ENCODE measurements around the gene SEMA6B. TPM values are rescaled to one million over a fixed set of nuclear protein-coding genes. Genes with fewer than 3 reads are reported as not detected.
"Not testable (repeated sequence)": the region's sequence is repeated elsewhere in the genome, so short reads cannot be mapped to it uniquely, and the experiment has no call there.

SEMA6B gene, protein sequence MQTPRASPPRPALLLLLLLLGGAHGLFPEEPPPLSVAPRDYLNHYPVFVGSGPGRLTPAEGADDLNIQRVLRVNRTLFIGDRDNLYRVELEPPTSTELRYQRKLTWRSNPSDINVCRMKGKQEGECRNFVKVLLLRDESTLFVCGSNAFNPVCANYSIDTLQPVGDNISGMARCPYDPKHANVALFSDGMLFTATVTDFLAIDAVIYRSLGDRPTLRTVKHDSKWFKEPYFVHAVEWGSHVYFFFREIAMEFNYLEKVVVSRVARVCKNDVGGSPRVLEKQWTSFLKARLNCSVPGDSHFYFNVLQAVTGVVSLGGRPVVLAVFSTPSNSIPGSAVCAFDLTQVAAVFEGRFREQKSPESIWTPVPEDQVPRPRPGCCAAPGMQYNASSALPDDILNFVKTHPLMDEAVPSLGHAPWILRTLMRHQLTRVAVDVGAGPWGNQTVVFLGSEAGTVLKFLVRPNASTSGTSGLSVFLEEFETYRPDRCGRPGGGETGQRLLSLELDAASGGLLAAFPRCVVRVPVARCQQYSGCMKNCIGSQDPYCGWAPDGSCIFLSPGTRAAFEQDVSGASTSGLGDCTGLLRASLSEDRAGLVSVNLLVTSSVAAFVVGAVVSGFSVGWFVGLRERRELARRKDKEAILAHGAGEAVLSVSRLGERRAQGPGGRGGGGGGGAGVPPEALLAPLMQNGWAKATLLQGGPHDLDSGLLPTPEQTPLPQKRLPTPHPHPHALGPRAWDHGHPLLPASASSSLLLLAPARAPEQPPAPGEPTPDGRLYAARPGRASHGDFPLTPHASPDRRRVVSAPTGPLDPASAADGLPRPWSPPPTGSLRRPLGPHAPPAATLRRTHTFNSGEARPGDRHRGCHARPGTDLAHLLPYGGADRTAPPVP
- 7.5 and 8.4 TPM in 2 replicates for total RNA-seq (2014; rRNA removed; shearing (Covaris generic))

DNA sequence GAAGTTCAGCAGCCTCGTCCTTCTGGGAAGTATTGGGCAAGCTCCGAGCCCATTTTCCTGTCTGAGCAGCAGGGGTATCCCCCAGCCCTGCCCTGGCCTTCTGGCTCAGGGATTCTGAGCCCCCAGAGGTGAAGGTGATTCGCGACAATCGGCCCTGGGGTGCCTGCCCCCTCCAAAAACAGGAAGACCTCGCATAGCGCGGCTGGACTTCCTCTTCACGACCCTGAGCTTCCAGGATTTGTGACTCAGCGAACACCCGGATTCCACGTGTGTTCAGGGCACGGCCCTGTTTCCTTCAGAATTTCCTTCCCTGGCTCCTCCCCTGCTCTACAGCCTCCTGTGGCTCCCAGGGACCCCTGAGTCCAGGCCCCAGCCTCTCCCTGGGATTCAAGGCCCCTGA, at the start of gene SEMA6B:
SEMA6B (minus strand) TSS at position 116 of the 400 bp plus-strand sequence. CDS start 1,227 bp downstream, outside the sequence.
- no peak for DNase-seq (ENCODE audit: low spot score)

- DNase-seq (ENCODE audit: low spot score) = no peak
These were observed 47.6 kb upstream of the SEMA6B start for GRCh38 chr19:4606921-4607678.

DNA sequence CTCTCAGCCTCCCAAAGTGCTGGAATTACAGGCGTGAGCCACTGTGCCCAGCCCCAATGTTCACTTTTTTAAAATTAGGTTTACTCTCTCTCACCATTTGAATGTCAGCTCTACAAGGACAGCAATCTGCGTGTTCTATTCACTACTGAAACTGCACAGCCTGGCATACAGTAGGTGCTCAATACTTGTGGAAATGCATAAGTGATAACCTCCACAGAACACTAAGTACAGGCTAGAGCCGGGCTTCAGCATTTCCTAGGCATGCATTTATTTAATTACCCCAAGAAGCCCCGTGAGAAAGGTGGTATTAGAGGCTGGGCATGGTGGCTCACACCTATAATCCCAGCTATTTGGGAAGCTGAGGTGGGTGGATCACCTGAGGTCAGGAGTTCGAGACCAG, 46.7 kb upstream of the SEMA6B start:
- DNase-seq (ENCODE audit: low spot score) = no peak

DNA sequence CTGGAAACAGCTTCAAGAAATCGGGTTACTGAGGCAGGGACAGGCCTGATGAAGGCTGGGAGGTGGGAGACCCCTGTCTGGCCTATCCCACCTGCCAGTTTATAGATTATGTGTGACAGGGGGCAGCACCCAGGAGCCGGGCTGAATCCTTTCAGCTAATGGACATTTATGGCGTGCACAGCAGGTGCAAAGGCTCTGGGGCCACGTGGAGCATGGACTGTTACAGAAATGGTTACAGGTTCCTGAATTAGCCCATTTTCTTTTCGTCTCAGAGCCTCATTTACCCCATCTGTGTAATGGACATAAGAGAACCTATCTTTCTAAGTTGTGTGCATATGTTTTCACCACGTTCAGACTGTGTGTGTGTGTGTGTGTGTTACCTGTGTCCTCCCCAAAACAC, 45.4 kb upstream of the SEMA6B start:
- no peak for DNase-seq (ENCODE audit: low spot score)

GRCh38 chr19:4602915-4603314, 43.4 kb upstream of the SEMA6B start:
- no peak for DNase-seq (ENCODE audit: low spot score)

- DNase-seq (ENCODE audit: low spot score) = no peak
These were observed 42.8 kb upstream of the SEMA6B start for GRCh38 chr19:4602173-4602788.

- no peak for DNase-seq (ENCODE audit: low spot score)
These were observed 41.4 kb upstream of the SEMA6B start for GRCh38 chr19:4600893-4601292.

DNA sequence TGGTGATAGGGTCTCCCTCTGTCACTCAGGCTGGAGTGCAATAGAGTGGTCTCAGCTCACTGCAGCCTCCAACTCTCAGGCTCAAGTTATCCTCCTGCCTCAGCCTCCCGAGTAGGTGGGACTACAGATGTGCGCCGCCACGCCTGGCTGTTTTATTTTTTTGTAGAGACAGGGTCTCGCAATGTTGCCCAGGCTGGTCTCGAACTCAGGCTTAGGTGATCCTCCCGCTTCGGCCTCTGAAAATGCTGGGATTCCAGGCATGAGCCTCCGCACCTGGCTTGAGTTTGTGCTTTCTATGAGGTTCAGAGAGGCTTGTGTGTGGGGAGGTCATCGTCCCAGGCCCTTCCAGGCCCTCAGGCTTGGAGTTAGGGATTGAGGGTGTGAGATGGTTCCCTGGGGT, 40.6 kb upstream of the SEMA6B start:
- no peak for DNase-seq (ENCODE audit: low spot score)

- DNase-seq (ENCODE audit: low spot score) = no peak
These were observed 39.2 kb upstream of the SEMA6B start for GRCh38 chr19:4598712-4599111.

DNA sequence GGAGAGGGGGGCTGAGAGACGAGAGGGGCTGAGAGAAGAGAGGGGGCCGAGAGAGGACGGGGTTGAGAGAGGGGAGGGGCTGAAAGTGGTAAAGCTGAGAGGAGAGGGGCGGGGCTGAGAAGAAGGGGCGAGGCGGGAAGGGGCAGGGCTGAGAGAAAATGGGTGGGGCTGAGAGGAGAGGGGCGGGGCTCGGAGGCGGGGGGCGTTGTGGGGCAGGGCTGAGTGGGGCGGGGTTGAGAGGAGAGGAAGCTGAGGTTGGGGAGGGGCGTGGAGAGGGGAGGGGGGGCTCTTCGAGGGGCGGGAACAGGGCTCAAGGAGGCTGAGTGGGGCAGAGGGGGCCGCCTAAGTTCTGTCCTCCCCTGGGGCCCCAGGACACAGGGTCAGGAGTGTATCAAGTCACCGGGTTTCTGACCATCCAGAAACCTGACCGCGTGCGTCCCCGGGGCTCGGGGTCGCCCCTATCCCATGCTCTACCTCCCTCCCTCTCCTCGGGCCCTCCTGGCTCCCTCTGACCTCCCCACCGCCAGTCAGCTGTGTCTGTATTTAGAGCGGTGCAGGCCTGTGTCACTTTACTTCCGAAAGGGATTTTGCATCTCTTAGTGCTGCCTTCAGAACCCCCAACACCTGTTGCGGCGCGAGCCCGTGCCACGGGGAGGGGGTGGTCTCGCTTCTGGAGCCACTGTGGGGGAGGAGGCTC, 38.6 kb upstream of the SEMA6B start:
- no peak for DNase-seq (ENCODE audit: low spot score)

GRCh38 chr19:4597278-4597974, 37.9 kb upstream of the SEMA6B start:
- DNase-seq (ENCODE audit: low spot score) = no peak

GRCh38 chr19:4596033-4596904, 36.8 kb upstream of the SEMA6B start:
- DNase-seq (ENCODE audit: low spot score) = no peak

GRCh38 chr19:4595158-4595557, 35.7 kb upstream of the SEMA6B start:
- DNase-seq (ENCODE audit: low spot score) = not testable (repeated sequence)

- no peak for DNase-seq (ENCODE audit: low spot score)
These were observed 34.7 kb upstream of the SEMA6B start for GRCh38 chr19:4594201-4594600.

DNA sequence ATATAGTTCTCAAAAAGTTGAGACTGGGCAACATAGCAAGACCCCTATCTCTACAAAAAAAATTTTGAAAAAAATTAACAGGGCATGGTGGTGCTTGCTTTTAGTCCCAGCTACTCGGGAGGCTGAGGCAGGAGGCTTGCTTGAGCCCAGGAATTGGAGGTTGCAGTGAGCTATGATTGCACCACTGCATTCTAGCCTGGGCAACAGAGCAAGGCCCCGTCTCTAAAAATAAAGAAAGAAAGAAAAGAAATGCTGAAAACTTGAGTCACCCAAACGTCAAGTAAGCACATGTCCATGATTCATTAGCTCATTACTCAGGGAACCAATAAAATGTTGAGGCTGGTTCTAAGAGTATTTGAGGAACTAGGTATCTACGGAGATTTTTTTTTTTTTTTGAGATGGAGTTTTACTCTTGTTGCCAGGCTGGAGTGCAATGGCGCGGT, 33.9 kb upstream of the SEMA6B start:
- no peak for DNase-seq (ENCODE audit: low spot score)

- no peak for DNase-seq (ENCODE audit: low spot score)
These were observed 33.0 kb upstream of the SEMA6B start for GRCh38 chr19:4592445-4592844.

GRCh38 chr19:4591320-4591719, 31.8 kb upstream of the SEMA6B start:
- DNase-seq (ENCODE audit: low spot score) = no peak

DNA sequence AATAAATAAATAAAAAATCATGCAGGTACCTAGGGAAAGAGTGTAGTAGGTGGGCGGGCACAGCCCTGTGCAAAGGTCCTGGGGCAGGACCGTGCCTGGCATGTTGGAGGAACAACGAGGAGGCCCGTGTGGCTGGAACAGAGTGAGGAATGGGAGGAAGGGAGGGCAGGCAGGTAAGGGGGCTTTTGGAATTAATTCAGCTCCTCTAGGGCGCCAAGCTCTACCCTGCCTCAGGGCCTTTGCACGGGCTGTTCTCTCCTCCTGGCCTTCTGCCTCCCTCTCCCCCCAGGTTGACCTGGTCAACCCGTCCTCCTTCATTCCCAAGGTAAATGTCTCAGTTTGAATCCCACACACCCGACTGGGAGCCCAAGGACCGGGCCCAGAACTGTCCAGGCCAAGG, 31.1 kb upstream of the SEMA6B start:
- DNase-seq (ENCODE audit: low spot score) = no peak
